GM21529 (cell line): ENCODE results near the gene ULBP3.
"Not testable (repeated sequence)": the region's sequence is repeated elsewhere in the genome, so short reads cannot be mapped to it uniquely, and the experiment has no call there.

Experiments used
- ATAC-seq: cut with Tn5 transposase; IDR thresholded peaks from one replicate; pipeline ENCODE4 v1.9.1; 2021; ENCODE audit not compliant: unreplicated experiment

ULBP3 gene

DNA sequence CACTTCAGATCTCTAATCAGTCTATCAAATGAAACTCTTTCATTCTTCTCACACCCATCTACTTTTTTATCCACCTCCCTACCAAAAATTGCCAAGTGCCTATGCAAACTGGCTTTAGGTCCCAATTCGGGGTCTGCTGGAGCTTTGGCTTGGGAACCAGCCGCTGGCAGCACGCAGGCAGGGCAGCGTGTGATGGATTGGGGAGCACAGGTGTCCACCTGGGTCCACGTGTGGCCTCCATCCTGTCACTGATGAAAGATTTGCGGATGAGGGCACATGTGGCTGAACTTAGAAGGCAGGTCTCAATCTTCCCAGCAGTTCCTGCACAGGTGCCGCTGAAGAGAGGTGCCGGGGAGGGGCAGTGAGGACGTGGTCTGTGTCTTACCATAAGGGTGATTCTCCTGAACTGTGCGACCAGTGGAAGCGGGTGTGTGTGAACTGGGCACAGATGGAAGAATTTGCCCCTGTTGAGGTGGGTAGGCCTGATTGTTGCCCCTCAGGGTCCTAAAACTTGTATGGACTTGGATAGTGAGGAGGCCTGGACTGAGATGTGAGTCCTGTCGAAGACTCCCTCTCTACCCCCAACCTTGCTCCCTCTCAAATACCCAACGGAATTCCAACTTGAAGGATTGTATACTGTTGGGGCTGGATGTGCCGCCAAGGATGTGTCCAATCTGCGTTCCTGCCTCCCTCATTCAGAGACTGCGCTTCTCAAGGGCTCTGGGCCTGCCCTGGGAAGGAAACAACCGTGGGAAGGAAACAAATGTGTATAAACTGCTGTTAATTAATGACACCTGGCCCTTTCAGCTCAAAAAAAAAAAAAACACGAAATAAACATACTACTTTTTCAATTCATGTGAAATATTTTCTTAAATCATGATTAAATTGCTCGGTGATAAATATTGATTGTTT is 25.2 kb downstream of the ULBP3 start:
- ATAC-seq: no peak

DNA sequence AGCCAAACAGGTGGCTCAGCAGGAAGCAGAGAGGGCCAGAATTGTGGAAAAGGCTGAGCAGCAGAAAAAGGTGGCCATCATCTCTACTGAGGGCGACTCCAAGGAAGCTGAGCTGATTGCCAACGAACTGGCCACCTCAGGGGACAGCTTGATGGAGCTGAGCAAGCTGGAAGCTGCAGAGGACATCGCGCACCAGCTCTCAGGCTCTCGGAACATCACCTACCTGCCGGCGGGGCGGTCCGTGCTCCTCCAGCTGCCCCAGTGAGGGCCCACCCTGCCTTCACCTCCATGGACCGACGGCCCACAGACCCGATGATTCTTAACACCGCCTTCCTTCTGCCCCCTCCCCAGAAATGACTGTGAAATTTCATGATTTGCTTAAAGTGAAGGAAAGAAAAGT is 25.8 kb downstream of the ULBP3 start:
- ATAC-seq: no peak

DNA sequence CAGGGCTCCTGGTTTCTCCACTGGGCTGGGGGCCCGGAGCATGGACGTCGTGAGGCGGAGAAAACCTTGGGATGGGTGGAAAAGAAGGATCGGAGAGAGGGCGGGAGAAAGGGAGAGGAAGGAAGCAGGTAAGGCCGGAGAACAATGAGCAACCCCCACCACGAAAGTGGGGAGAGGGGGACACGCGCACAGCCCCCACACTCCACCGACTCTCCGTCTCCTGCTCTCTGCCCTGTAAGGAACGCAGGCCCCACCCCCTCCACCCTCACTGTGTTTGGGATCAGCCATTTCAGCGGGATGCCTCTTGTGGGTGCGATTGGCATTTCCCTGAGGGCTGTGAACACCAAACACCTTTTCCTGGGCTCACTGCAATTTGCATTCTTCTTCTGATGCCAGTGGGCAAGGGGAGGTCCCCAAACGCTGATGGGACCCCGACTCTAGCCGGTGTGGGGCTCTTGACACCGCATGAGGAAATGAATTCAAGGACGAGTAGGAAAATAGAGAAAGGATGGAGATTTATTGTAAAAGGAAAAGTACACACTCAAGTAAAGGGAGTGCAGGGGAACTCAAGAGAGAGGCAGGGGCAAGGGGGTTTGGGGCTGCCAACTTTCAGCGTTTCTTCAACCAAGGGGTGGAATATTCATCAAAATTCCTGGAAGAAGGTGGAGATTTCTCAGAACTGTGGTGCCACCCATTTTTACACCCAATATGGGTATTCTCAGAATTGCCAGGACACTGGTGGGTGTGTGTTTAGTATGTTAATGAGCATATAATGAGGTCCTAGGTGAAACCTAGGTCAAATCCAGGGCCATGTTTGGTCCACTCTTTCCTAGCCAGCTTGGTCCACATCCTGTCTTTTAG is 30.5 kb downstream of the ULBP3 start:
- ATAC-seq: no peak

DNA sequence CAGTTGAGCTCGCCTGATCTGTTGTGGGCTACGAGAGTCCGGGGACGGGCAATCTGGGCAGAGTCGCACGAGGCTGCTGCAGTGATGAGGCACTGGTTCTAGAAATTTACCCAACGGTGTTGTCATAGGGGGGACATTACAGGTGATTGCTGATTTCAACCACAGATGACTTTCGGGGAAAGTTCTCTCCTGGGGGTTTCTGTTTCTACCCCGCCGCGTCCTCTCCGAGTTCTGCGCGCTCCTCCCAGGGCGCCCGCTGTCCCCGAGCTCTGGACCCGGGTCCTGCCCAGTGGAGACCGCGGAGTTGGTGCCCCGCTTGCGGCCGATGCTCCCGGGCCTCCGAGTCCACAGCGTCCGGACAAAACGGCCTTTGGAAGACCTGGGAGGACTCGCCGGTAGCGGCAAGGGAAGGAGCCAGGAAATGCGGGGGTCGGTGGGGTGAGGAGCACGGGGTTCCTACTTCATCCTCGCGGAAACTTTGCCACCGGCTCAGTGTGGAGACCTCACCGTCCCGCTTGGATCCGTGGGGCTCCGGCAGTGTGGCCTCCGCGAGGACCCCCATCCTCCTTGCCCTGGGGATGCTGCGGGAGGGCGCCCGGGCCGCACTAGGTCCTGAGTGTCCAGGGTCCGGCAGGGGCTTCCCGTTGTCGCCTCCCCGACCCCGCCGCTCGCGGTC is 31.3 kb downstream of the ULBP3 start:
- ATAC-seq: no peak

DNA sequence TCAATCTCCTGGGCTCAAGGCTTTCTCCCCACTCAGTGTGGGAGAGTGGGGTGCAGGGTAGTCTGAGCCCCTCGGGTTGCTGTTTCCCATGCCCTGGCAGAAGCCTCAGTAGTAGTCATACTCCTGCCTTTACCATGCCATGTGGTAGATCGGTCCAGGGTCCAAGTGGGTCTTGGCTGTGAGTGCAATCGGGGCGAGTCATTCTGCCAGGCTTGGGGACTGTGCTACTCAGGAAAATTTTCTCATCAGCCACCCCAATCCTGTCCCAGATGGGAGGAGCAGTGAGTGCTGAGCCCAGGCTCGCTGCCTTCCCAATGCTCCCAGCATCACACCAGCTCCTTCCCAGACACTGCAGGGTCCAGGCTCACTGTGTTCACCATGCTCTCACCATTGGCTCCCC is 32.8 kb downstream of the ULBP3 start:
- ATAC-seq: no peak

DNA sequence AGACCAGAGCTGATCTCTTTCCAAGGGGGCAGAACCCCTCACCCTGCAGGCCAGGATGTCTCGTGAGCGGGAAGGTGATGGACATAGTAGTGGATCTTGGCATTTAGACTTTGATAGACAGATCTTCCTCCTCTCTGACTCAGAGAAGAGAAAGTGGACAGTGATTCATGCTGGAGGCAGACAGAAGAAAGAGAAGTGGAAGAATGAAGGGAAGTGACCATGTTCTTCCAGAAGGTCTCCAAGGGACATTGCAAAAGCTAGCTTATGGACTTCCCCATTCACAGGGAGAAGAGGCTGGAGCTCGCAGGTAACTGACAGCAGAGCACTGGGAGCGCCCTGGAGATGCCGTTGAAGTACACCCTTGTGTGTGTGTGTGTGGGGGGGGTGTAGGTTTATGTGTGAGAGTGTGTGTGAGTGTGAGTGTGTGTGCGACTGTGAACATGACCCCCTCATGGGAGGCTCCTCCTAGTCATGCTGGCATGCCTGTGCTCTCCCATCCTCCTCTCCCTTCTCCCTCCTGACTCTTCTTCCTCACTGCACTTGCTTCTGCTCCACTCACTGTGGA is 35.6 kb downstream of the ULBP3 start:
- no peak for ATAC-seq

DNA sequence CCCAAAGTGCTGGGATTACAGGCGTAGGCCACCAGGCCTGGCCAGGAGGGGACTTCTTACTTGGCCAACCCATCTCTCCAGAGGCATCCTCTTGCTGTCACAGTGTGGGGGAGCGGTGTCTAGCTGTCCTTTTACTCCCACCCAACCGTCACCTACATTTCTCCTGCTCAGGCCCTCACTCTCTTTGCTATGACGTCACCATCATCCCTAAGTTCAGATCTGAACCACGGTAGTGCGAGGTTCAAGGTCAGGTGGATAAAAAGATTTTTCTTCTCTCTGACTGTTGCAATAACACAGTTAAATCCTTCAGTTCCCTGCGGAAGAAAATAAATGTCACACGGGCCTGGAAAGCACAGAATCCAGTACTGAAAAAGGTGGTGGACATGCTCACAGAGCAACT is 36.3 kb downstream of the ULBP3 start:
- ATAC-seq: no peak

DNA sequence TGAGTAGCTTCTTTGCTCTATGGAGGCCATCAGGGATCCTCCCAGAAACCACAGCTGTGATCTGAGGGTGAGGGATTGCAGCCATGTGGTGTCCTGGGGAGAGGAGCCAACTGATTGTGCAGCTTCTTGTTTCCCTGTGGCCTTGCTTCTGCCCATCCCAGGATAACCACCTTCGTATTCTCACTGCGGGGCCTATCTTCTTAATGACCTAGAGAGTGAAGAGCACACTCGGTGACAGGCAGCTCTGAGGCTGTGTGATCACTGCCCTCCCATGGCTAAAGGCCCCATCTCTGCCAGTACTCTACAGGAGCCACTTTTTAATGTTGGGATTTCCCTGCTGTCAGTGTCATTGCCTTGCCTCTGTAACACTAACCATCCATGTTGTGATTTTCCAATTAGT is 38.3 kb downstream of the ULBP3 start:
- no peak for ATAC-seq

DNA sequence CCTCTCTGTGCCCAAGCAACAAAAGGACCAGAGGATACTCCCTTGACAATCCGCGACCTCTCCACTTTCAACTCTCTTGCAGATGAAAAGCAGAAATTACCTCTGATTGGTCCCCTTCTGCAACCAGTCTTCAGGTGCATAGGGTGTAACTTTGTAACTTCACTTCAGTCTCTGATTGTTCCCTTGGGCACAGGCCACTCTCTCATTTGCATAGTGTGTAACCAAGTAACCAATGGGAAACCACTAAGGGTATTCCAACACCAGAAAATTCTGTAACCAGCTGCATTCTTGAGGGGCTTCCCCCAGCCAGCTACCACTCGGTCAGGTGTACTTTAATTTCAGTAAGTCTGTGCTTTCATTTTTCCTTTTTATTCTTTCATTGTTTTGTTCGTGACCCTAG is 39.2 kb downstream of the ULBP3 start:
- ATAC-seq: peak; percentile 62

DNA sequence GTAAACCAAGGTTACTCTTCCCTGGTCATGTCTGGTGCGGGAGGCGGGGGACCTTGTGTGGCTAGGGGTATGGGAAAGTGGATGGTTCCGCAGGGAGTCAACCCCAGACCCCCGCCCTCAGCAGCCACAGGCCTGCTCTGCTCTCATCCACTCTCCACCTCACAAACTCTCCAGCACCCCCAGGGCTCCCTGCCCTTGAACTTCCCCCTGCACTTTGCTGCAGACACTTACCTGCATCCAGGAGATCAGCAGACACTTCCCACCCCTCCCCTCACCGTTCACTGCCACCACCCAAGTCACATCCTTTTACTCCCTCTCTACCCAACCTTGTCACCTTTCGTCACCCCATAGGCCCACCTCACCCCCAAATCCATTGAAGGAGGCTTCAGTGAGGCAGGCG is 39.6 kb downstream of the ULBP3 start:
- no peak for ATAC-seq

DNA sequence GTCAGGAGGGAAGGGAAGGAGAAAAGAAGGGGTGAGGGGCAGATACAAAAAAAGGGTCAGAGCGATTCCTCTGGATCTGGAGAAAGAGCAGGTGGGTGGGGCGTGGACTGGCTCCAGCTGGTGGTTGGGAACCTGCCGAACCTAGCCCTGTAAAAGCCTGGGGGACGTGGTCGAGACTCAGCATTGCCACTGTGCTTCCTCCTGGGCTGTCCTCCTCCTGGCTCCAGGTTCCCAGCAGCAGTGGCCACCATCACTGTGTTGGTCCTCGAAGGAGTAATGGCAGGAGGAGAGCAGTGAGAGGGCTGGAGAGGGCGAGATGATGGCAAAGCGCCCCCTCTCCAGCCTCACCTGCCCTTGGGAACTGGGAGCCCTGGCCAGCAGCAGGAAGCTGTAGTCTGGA is 40.1 kb downstream of the ULBP3 start:
- no peak for ATAC-seq

DNA sequence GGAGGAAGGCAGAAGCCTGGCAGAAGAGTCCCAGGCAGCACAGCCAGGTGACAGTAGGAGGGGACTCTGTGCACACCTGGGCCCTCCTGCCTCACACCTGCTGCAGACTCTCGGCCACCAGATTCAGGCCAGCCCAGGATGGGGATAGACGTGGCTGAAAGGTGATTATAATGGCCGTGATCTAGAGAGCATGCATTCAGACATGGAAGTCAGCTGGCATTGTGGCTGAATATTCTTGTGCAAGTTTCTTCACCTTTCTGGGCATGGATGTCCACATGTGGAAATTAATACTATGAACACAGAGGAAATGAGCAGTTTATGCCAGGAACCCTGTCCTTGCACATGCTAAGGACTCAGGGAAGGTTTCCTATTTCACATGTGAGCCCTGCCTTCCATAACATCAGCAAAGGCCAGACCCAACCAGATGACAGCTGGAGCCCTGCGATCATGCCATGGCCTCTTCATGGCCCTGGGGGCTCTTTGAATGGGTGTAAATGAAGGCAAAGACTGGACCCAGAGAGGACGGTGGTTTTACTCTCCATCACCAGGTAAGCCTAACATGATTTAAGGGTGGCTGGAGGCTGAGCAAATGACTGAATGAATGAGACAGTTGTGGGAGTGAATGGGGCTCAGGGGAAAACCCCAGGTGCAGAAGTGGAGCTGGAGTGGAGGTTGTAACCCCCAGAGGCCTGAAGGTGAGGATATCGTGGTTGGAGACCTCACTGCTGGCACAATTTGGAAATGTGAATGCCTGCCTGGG is 40.9 kb downstream of the ULBP3 start:
- ATAC-seq: no peak

DNA sequence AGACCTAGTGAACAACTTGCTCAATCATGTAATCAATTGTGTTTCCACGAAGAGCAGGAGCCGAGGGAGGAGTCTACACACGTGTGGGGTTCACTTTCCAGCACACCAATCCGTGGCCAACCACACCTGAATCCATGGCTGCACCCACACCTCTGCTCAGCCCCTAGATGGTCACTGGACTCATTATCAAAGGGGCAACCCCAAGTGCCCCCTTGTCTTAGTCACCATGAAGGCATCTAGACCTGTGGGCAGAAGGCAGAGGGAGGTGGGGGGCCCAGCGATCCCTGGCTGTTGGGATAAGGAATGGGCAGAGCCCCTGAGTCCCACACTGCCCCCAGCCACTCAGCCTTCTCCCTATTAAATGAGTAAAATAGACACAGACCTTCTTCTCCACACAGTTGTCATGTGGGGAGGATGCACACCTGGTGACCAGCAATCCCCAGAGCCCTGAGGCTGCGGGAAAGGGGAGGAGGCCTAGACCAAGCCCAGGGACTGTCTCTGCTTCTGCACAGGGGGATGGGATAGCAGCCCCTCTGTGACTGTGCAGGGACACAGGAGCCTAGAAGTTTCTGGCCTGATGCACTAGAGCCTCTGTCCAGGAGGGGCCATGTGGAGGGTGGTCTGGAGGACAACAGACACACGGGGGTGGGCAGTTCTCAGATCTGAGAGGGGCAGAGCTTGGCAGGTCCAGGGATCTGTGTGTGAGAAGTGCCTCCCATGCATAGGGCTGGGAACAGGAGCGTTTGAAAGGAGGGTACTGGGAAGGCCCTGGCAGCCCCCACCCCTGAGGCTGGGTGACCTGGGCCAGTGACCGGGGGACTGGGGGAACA is 41.7 kb downstream of the ULBP3 start:
- no peak for ATAC-seq

DNA sequence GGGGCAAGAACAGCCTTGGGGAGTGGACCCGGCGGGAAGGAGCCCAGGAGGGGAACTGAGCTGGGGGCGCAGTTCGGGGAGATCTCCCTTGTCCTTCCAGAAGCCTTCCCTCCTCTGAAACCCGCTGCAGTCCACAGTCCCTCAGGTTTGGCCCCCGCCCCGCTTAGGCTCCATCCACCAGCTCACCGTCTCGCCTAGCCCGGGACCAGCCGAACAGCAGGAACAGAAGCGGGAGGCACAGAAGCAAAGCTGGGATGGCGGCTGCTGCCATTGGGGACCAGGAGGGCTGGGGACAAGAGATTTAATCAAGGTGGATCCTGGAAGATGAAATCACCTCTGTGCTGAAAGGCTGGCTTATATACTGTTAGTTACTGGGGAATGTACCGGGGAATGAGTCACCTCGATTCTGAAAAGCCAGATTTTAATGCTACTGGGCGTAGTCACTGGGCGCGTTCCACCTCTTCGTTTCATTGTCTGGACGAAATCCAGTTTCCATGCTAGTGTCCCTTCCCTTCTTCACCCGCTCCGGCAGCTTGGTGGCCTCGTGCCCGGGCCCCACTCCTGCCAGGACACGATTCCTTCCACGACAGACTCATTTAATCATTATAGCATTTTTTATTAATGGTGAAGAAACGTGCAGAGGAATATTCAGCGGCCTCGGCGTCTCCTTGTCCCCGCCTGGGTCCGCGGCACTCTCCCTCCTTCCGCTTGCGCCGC is 43.6 kb downstream of the ULBP3 start, which contains the start of gene RAET1L:
RAET1L (minus strand) TSS at position 332 of the 717 bp plus-strand sequence; CDS start at position 271, 61 bp downstream.
- ATAC-seq: no peak

DNA sequence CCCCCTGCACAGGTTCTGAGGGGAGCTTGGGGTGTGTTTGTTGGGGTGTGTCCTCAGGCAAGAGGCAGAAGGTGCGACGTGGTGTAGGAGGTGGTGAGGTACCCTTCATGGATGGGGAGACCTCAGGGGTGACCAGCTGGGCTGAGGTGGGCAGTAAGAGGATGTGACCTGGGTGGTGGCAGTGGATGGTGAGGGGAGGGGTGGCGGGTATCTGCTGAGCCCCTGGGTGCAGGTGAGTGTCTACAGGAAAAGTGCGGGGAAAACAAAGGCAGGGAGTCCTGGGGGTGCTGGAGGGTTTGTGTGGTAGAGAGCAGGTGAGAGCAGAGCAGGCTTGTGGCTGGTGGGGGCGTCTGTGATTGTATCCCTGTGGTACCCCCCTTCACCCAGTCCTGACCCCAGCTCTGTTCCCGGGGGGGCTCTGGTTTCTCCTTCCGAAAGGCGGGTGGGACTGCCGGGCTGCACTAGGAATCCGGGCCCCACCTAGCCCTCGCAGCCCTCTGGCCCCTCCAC is 44.2 kb downstream of the ULBP3 start:
- ATAC-seq: no peak

DNA sequence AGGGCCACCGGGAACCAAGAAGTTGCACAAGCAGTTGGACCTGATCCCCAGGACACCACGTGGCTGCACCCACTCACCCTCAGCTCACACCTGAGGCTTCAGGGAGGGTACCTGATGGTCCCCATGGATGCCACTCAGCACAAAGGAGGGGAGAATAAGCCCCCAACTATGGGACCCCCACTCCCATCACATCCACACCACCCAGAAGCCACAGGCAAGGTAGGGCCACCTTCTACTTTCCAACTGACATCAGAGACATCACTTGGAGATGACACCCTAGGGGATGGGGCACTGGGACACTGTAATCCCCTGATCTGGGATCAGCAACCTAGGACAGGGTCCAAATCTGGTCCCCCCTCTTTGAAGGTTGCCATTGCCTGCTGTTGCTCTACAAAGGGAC is 44.9 kb downstream of the ULBP3 start:
- ATAC-seq: not testable (repeated sequence)

DNA sequence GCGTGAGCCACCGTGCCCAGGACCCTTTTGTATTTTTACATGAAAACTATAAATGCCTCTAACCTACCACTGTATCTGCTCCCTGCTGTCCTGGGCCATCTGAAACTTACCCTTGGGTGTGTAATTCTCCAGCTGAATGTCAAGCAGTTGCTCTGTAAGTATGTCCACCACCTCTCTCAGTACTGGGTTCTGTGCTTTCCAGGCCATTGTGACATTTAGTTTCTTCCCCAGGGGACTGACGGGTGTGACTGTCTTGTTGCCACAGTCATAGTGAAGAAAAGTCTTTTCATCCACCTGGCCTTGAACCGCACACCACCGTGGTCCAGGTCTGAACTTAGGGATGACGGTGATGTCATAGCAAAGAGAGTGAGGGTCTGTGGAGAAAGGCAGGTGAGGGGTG is 47.1 kb downstream of the ULBP3 start:
- not testable (repeated sequence) for ATAC-seq

DNA sequence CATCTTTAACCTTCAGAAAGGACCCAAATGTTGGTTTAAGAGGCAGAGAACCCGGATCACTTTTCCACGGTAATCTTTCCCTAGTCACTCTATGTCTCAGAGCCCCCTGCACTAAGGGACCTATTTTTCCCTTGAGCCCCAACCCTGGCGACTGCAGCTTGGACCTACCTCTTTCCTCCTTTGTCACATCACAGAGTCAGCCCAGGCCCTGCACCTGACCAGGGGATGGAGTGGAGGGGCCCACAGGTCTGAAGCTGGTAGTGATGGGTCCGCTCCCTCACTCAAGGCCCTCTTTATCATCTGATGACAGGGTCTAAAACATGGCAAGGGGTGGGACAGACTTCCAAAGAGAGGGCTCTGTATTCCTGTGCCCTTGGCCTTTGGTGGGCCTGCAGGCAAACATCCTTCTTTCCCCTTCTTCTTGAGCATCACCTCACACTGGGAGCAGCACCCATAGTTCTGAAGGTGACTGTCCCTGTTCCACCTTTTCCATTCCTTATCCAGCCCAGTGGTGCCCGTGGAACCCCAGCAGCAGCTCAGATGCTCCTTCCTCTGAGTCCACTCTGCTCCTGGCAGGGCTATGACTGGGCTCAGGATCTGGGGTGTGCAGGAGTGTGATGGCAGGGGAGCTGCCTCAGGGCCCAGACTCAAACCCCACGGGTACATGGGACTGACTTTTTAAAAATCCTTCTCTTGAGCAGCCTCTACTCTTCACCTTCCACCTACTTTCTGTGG is 49.9 kb downstream of the ULBP3 start:
- no peak for ATAC-seq
